ENCODE data around the gene MAP2K7.
A peak's percentile ranks its signal among the peaks of the same experiment; 100 is the strongest.
"Not testable (repeated sequence)": the region's sequence is repeated elsewhere in the genome, so short reads cannot be mapped to it uniquely, and the experiment has no call there.

The MAP2K7 gene

GRCh38 chr19:7931221-7932061 lies 27.8 kb downstream of the MAP2K7 start:
- no peak for DNase-seq (ENCODE audit: low read depth in 2 of 2)

DNA sequence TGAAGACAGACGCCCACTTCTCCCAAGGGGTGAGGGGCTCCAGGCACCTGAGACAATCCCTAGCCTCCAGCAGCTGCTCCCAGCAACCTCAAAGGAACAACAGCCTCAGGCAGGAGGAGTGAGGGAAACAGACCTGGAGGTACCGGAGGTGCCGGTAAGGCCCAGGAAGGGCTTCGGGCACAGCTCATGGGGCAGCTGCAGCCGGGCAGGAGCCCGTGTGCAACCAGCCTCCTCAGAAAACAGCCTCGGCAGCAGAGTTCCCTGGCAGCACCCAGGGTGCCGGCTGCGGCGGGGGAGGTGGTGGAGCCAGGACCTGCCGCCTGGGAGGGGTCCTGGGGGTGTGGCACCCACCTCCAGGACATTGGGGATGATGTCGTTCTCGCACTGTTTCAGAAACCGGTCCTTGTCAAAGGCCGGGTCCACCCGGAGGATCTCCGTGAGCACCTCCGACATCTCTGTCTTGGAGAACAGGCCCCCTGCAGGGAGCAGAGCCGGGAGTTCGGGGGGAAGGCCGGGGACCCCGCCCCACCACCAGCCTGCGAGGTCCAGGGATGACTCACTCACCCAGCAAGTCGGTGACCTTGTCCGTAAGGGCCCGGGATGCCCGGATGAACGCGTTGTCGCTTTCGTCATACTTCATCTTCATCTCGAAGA lies 28.7 kb downstream of the MAP2K7 start:
- DNase-seq (ENCODE audit: low read depth in 2 of 2): no peak

DNA sequence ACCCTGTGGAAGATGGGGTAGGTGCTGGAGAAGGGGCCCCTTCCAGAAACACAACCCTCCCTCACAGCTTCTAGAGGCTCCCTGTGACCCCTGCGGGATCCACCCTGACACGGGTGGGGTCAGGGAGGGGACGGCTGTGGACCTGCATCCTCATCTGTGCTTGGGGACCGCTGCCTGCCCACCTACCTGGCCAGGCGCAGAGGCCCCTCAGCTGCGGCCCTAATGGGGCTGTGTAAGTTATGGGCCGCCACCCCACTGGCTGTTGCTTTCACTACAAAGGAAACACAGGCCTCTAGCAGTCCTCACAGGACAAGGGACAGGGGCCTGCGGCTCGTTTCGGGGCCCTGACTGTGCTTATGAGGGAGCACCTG lies 29.2 kb downstream of the MAP2K7 start:
- DNase-seq (ENCODE audit: low read depth in 2 of 2): no peak

DNA sequence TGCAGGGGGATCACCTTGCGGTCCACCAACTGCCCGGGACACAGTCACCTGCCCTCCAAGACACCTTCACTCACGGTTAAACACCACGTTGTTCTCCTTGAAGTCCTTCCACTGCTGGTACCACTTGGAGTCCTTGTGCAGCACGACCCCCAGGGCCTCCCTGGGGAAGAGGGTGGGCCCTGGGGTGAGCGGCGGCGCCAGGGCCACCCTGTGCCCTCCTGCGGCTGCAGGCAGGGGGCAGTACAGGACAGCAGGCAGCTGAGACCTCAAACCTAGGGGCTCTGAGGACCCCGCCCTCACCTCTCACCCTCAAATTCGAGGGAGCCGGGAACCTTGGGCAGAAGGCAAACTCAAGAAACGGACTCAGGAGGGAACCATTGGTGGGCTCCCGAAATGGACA lies 29.7 kb downstream of the MAP2K7 start:
- DNase-seq (ENCODE audit: low read depth in 2 of 2): no peak

DNA sequence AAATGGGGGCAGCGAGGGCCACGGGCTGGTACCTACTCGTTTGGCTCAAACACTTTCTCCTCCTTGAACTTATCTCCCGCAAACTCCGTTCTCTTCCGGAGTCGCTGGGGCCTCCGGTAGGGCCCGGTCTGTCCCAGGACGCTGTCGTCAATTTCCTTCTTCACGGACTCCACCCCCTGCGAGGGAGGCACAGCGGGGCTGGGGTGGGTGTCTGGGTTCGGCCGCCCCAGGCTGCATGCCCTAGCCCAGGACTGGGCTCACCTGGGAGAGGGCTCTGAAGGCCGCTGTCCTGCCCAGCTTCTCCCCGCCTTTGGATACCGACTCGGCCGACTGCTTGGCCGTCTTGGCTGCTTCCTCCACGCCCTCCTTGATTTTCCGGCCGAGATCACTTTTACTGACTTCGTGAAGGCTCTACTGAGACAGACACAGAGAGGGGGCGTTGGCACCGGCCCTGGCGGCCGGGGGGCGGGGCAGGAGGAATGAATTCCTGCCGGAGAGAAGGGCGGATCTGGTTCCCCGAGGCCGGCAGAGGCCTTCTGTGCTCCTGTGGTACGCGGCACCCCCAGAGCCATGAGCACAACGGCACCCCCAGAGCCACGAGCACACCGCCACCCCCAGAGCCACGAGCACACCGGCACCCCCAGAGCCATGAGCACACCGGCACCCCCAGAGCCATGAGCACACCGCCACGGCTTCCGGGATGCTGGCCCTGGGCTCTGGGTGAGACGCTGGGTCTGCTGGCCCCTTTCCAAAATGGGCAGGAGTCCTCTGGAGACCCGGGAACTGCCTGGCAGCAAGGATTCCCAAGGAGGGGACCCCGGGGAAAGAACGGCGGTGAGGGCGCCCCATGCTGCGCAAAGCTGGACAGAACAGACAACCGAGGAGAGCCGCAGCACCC lies 30.4 kb downstream of the MAP2K7 start:
- no peak for DNase-seq (ENCODE audit: low read depth in 2 of 2)

- DNase-seq (ENCODE audit: low read depth in 2 of 2): no peak
These were observed 31.1 kb downstream of the MAP2K7 start for GRCh38 chr19:7934766-7935165.

GRCh38 chr19:7940841-7941240 lies 37.2 kb downstream of the MAP2K7 start:
- DNase-seq (ENCODE audit: low read depth in 2 of 2): no peak

DNA sequence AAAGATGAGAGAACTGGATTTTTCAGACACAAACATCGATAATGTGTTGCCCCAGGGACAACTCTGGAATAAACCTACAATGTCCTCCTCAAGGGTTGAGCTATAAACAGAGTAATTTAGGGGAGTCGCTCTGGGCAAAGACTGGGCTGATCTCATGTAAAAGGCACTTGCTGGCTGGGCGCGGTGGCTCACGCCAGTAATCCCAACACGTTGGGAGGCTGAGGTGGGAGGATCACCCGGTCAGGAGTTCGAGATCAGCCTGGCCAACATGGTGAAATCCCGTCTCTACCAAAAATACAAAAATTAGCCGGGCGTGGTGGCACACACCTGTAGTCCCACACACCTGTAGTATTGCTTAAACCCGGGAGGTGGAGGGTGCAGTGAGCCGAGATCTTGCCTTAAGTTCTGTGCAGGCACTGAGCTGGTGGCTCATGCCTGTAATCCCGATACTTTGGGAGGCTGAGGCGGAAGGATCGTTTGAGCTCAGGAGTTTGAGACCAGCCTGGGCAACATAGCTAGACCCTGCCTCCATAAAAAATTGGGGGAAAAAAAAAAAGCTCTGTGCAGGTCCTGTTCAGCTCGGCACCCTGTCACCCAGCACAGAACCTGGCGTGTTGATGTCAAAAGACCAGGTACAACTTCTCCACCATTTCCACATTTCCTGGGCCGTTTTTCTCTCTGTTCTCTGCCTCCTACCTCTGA lies 38.4 kb downstream of the MAP2K7 start:
- DNase-seq (ENCODE audit: low read depth in 2 of 2): no peak

DNA sequence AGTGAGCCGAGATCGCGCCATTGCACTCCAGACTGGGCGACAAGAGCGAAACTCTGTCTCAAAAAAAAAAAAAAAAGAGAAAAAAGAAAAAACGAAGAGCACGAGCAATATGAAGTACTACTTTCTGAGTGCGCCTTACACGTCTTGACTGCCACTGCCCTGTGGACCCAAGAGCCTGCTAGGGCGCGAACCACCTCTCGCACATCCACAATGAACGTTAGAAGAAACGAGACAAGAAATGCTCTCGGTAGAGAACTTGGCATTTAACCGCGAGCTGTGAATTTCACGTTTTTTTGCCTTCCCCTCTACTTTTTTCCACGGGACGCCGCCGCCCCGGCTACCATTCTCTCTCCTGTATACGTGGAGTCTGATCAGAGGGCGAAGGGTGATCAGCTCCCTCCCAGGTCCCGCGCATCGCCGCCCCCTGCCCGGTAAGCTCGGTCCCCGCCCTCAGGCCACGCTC lies 39.3 kb downstream of the MAP2K7 start:
- no peak for DNase-seq (ENCODE audit: low read depth in 2 of 2)

GRCh38 chr19:7943444-7944176 lies 39.9 kb downstream of the MAP2K7 start, which contains the start of gene TIMM44:
TIMM44 (minus strand) TSS chr19:7943666; CDS start chr19:7943651, 15 bp downstream.
- peak; percentile 97 to 98 for DNase-seq (ENCODE audit: low read depth in 2 of 2)

DNA sequence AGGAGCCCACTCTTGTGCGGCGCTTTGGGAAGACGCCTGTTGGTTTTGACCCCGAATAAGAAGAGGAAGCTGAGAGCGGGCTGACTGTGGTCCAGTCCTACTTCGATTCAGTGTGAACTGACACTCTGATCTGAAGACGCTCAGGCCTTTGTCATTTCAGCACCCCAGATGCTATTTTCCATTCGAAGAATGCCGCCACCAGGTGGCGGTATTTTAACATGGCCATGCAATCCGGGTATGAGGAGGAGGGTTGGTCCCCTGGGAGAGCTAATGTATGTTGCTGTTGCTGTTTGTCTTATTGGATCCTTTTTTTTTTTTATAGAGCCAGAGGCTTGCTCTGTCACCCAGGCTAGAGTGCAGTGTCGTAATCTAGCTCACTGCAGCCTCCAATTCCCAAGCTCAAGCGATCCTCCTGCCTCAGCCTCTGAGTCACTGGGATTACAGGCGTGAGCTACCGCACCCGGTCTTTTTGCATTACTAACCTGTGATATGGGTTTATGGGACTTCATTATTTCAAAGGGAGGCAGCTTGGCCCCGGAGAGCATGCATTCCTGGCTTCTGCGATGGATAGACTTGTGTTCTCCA lies 40.6 kb downstream of the MAP2K7 start:
- peak; percentile 68 to 74 for DNase-seq (ENCODE audit: low read depth in 2 of 2)

DNA sequence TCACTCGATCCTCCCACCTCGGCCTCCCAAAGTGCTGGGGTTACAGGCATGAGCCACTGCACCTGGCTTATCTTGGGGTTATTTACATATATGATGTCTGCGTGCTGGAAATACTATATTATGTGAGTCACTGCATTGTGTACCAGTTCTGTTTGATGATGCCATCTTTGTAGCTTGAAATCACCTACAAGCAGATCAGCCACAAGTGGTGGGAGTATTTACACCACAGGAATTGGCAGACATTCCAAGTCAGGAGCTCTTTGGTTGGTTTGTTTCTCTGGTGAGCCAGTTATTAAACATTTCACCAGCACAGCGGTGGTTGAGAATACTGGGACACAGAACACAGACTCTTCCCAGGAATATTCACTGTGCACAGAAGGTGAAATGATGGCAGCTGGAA lies 44.3 kb downstream of the MAP2K7 start:
- DNase-seq (ENCODE audit: low read depth in 2 of 2): no peak

GRCh38 chr19:7953060-7953459 lies 49.4 kb downstream of the MAP2K7 start:
- no peak for DNase-seq (ENCODE audit: low read depth in 2 of 2)

GRCh38 chr19:7953576-7953975 lies 49.9 kb downstream of the MAP2K7 start:
- DNase-seq (ENCODE audit: low read depth in 2 of 2): no peak

- no peak for DNase-seq (ENCODE audit: low read depth in 2 of 2)
These were observed 52.0 kb downstream of the MAP2K7 start for GRCh38 chr19:7955696-7956095.

DNA sequence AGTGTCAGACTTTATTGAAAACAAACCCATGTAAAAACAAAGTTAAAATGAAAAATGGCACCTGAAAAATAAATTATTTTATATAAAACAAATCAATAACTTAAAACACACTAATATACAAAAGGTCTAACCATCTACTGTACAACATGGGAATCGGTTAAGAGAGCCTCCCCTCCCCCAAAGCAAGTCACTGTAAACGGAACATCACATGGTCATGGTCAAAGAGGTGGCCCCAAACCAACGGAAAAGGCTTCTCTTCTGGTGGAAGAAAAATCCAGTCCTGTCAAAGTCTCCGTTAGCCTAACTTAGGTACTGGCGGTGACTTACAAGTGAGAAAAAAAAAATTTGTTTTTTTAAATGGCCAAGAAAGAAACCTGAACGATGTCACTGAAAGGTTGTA lies 55.5 kb downstream of the MAP2K7 start:
- DNase-seq (ENCODE audit: low read depth in 2 of 2): no peak

DNA sequence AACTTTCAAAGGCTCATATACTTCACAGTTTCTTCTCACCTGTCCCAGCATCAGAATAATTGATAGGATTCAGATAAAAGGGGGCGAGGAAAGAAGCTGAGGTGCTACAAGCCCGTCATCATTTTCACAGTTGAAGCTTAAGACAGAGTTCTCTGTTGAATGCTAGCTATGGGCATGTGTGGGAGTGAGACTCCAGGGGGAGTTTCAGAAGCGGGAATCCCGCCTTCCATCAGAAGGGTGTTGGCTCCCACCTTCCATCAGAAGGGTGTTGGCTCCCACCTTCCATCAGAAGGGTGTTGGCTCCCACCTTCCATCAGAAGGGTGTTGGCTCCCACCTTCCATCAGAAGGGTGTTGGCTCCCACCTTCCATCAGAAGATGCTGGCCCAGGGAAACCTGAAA lies 57.4 kb downstream of the MAP2K7 start:
- not testable (repeated sequence) for DNase-seq (ENCODE audit: low read depth in 2 of 2)

- no peak for DNase-seq (ENCODE audit: low read depth in 2 of 2)
These were observed 58.4 kb downstream of the MAP2K7 start for GRCh38 chr19:7961920-7962626.

DNA sequence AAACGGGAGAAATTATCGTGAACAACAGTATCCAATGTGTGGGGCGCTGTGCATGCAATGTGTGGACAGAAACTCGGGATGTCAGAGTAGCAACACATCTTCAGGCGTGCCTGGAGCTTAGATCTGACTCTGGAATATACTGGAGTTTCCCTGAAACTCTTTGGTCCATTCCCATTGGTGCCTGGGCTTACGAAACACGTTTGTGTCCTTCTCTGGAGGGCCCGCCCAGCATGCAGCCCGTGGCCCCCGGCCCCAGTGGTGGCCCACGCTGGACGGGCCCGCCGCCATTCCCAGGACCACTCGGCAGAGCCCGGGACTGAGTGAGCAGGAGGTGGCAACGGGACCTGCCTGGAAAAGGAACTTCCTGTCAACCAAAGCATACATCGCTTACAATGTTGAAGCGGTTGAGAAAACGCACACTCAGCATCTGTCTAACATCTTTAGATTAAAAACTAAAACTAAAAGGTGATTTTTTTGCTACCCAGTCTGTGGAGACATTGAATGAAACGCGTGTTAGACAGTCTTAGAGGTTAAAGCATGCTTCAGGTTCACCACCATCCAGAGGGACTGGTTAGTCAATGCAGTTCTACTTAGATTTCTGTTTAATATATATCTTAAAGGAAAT lies 59.1 kb downstream of the MAP2K7 start:
- no peak for DNase-seq (ENCODE audit: low read depth in 2 of 2)

Measured in stimulated activated CD8-positive, alpha-beta memory T cell treated with anti-CD3 and anti-CD28 coated beads, Interleukin-15, amount 100 ng/mL, for 48 hours (primary cell).